Naive thymus-derived CD8-positive, alpha-beta T cell (primary cell): ENCODE results near the gene RNF148. TPM values are rescaled to one million over a fixed set of nuclear protein-coding genes. Genes with fewer than 3 reads are reported as not detected.

ENCODE experiments used
- ATAC-seq, 2 donors: fragments of 150-1000 bp; cut with Tn5 transposase in 1 of 2; sonication (Bioruptor Pico), chemical (Tn5 transposase) in 1 of 2; 1 replicate in 1 of 2; 2 replicates in 1 of 2; pipeline ENCODE4 v1.10.0; 2021; ENCODE audit warnings: mild to moderate bottlenecking in 2 of 2, moderate library complexity in 2 of 2
- POLR2A ChIA-PET: fragments of 350-600 bp; sonication (Branson Sonifier 250); formaldehyde crosslinking; loops from one replicate; lab custom pipeline; 2021; ENCODE audit warnings: antibody characterized with exemption; lab: Charles Lee
- DNase-seq, 10 donors: peaks; one replicate each; pipeline versions ENCODE4 v3.0.0 to v3.0.0-alpha.2; 2020 to 2022
- H3K27ac Mint-ChIP-seq, 10 donors: one replicate each; pipeline ENCODE4 v1.8.0; 2020 to 2022; ENCODE audit warnings: mild to moderate bottlenecking in 10 of 10, mixed read lengths in 10 of 10, moderate library complexity in 4 of 10, inconsistent platforms in 1 of 10
- H3K27me3 Mint-ChIP-seq, 5 donors: one replicate each; pipeline ENCODE4 v1.8.0; 2021 to 2022; ENCODE audit warnings: mixed read lengths in 5 of 5
- H3K36me3 Mint-ChIP-seq, 3 donors: one replicate each; pipeline ENCODE4 v1.8.0; 2020 to 2022; ENCODE audit warnings: mixed read lengths in 3 of 3, mild to moderate bottlenecking in 2 of 3, inconsistent platforms in 1 of 3
- H3K4me1 Mint-ChIP-seq, 4 donors: one replicate each; pipeline ENCODE4 v1.8.0; 2021 to 2022; ENCODE audit warnings: mixed read lengths in 4 of 4
- H3K4me3 Mint-ChIP-seq, 10 donors: one replicate each; pipeline ENCODE4 v1.8.0; 2020 to 2022; ENCODE audit warnings: mild to moderate bottlenecking in 10 of 10, mixed read lengths in 10 of 10, moderate library complexity in 6 of 10, inconsistent platforms in 1 of 10
- H3K9me3 Mint-ChIP-seq, 9 donors: one replicate each; pipeline ENCODE4 v1.8.0; 2020 to 2022; ENCODE audit warnings: mixed read lengths in 9 of 9, mild to moderate bottlenecking in 3 of 9, inconsistent platforms in 1 of 9, moderate library complexity in 1 of 9
- polyA plus RNA-seq, 3 donors: library from polyadenylated mRNA; unstranded; fragments of 300-500 nt; fragmentation: Illumina TruSeq; gene quantifications; one replicate each; pipeline ENCODE4 v1.2.3, GENCODE V29; 2021
- total RNA-seq, 8 experiments: library from RNA in 2 of 8; stranded (reverse) in 2 of 8; gene quantifications; one replicate each; pipeline ENCODE4 v1.2.3 and lab custom pipeline; 2021 to 2026

The RNF148 gene
- total and polyA plus RNA-seq, 5 experiments from 2014 or later: not detected

DNA sequence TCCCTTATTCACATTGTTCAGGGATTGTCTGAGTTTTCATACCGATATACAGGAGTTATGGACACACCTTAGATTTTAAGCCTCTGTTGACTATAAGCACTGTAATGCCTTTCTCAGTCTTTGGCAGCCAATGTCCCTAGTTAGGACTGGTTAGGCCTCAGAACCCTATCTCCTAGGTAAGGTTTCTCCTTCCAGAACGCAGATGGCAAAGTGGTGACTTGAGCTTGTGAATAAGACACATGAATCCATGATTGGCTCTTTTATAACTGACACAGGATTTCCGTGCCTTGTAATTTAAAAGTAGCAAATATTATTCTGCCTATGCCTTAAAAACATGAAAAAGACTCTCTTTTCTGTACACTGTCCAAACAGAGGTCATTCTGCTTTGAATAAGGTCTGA lies 12.5 kb upstream of the RNF148 start:
- DNase-seq: no peak
- no peak overlapping the region for H3K4me3 Mint-ChIP-seq
- H3K9me3 Mint-ChIP-seq: peaks cover 0 to 5% (median 2%) of the 10 kb centered on the region in 9 donors
- ATAC-seq: no peak
- no peaks in the 10 kb centered on the region for H3K4me1 Mint-ChIP-seq
- H3K36me3 Mint-ChIP-seq: no peaks in the 10 kb centered on the region
- no peak overlapping the region for H3K27ac Mint-ChIP-seq
- POLR2A ChIA-PET: no interaction called here
- peaks cover 0 to 2% (median 0%) of the 10 kb centered on the region in 5 donors for H3K27me3 Mint-ChIP-seq

DNA sequence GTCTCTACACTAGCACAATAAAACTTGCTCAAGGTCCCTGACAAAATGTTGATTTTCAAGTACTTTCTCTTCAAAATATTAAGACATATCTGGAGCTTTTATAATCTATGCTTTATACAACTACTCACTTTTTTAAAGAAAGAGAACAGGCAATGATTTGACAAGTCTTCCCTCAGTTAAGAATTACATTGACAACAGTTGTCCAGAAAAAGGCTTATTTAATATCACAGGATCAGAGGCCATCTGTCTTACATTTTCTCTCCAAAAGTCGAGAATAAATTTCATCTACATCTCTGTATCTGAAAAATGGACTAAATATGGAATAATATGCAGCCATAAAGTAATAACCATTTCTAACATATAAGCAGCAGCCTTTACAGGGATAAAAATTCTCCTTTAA lies 8.2 kb upstream of the RNF148 start:
- DNase-seq (no peak), ATAC-seq (no peak)
- POLR2A ChIA-PET: no interaction called here
- Mint-ChIP-seq H3K36me3 (no peaks in the 10 kb centered on the region), H3K9me3 (peaks cover 0 to 7% (median 2%) of the 10 kb centered on the region in 9 donors), H3K27ac (no peak overlapping the region), H3K4me3 (no peak overlapping the region), H3K27me3 (no peaks in the 10 kb centered on the region), H3K4me1 (no peaks in the 10 kb centered on the region)

DNA sequence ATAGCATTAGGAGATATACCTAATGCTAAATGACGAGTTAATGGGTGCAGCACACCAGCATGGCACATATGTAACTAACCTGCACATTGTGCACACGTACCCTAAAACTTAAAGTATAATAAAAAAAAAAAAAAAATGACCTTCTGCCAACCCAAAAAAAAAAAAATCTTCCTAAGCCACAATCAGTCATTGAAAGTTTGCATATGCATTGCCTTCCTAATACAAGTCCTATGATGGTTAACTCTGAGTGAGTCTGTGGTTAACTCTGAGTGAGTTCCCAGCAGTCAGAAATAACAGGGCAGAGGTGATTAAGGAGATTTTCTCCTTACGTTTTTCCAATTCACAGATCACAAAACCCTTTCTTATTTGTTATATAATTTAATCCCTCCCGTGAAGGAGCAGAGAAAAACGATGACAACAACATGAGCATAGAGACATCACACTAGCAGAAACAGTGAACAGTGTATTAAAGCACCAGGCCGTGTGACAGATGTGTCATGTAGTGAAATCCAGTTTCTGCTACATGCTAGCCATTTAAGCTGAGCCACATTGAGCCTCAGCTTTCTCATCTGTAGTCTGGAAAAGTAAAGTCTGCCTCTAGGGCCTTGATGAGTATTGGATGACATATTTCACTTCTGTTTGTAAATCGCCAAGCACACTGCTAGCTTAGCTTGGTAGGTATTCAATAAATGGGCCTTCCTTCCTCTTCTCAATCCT lies 7.4 kb upstream of the RNF148 start:
- H3K9me3 Mint-ChIP-seq: peaks cover 0 to 7% (median 2%) of the 10 kb centered on the region in 9 donors
- no peak overlapping the region for H3K27ac Mint-ChIP-seq
- DNase-seq (no peak), ATAC-seq (no peak)
- no peaks in the 10 kb centered on the region for H3K36me3 Mint-ChIP-seq
- POLR2A ChIA-PET: no interaction called here
- no peaks in the 10 kb centered on the region for H3K4me1 Mint-ChIP-seq
- H3K4me3 Mint-ChIP-seq: no peak overlapping the region
- no peaks in the 10 kb centered on the region for H3K27me3 Mint-ChIP-seq

DNA sequence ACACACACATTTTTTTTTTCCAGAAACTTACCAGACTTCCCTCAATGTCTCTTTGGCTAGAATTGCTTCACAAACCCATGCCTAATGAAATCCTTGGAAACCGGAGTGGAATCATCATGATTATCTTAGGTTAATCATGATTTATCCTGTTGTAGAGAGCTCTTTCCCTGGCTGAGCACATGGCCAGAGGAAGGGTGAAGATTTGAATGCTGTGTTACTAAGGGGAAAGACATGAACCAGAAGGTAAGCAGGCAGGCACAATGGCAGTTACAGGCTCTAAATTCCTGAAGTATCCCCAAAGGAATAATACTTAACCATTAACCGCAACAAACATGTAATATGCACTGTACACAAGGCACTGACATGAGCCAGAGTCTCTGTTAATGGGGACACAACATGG lies 4.1 kb upstream of the RNF148 start:
- H3K27me3 Mint-ChIP-seq: no peaks in the 10 kb centered on the region
- H3K4me1 Mint-ChIP-seq: no peaks in the 10 kb centered on the region
- H3K4me3 Mint-ChIP-seq: no peak overlapping the region
- no peak overlapping the region for H3K27ac Mint-ChIP-seq
- H3K9me3 Mint-ChIP-seq: peaks cover 2 to 15% (median 6%) of the 10 kb centered on the region in 9 donors
- POLR2A ChIA-PET: no interaction called here
- DNase-seq (no peak), ATAC-seq (no peak)
- no peaks in the 10 kb centered on the region for H3K36me3 Mint-ChIP-seq

DNA sequence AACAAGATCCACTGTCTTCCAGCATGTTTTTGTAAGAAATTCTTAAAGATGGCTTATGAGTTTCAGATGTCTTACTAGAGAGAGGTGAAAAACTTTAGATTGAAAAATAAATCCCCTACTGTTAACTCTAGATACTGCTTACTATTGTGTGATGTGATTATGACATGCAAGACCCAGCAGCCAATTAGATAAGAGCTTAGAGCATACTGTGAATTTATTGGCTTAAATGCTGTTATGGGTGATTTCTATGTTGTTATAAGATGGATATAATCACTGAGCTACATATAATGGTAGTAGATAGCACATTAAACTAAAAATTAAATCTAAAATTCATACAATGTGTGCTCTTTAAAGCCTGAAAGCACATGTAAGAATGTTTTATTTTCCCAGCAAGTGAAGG lies 3.7 kb downstream of the RNF148 start, which contains the start of gene RNF133:
TSS of gene RNF133 (minus strand) at position 101 of the 400 bp plus-strand sequence. CDS start 199 bp downstream, outside the sequence.
- POLR2A ChIA-PET: no interaction called here
- no peak within 1 kb of the TSS for H3K4me3 Mint-ChIP-seq

DNA sequence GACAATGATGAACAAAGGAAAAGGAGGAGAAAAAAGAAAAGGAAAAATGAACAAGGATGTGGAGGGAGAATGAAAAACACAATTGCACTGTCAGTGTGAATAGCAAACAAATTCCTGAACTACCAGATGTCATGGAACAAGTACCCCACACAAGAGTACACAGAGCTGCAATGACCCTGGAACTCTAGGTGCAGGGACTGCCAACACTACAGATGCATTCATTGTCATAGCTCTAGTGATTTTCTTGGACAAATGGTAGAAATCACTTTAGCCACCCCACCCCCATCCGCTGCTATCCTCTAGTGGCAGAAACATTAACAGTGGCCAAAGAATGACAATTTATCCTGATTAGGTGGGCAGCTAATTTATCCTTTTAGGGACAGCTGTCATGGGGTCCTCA lies 6.9 kb downstream of the RNF148 start:
- peaks cover 0 to 27% (median 9%) of the 10 kb centered on the region in 9 donors for H3K9me3 Mint-ChIP-seq
- ATAC-seq (no peak), DNase-seq (no peak)
- H3K4me3 Mint-ChIP-seq: no peak overlapping the region
- POLR2A ChIA-PET: no interaction called here
- H3K27ac Mint-ChIP-seq: no peak overlapping the region
- no peaks in the 10 kb centered on the region for H3K36me3 Mint-ChIP-seq
- H3K4me1 Mint-ChIP-seq: no peaks in the 10 kb centered on the region
- no peaks in the 10 kb centered on the region for H3K27me3 Mint-ChIP-seq

More for the DNA sequence above, 3.7 kb downstream of the RNF148 start, which contains the start of gene RNF133:
- DNase-seq (no peak), ATAC-seq (no peak)
- H3K36me3 Mint-ChIP-seq: no peaks in the 10 kb centered on the region
- no peaks in the 10 kb centered on the region for H3K27me3 Mint-ChIP-seq
- peaks cover 0 to 23% (median 6%) of the 10 kb centered on the region in 9 donors for H3K9me3 Mint-ChIP-seq
- no peak within 1 kb of the TSS for H3K27ac Mint-ChIP-seq
- H3K4me1 Mint-ChIP-seq: no peaks in the 10 kb centered on the region

DNA sequence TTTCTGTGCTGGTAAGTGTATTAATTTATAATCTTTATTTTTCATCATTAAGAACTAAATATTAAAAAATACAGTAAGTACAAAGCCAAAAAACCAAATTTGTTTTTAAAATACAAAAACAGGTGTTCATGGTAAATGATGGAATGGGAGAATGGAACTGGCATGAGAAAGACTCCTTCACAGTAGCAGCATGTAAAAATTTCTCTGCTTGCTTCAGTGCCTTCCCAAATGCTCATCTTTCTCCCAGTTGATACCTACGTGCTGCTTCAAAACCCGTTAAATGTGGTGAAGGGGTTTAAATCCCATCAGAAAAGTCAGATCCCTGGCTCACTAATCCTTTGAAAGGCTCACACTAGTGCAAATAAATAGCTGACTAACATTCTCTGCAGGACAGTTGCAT lies 8.0 kb downstream of the RNF148 start:
- Mint-ChIP-seq H3K27me3 (no peaks in the 10 kb centered on the region), H3K9me3 (peaks cover 0 to 27% (median 9%) of the 10 kb centered on the region in 9 donors), H3K4me1 (no peaks in the 10 kb centered on the region), H3K36me3 (no peaks in the 10 kb centered on the region), H3K4me3 (no peak overlapping the region), H3K27ac (no peak overlapping the region)
- DNase-seq (no peak), ATAC-seq (no peak)
- POLR2A ChIA-PET: no interaction called here

DNA sequence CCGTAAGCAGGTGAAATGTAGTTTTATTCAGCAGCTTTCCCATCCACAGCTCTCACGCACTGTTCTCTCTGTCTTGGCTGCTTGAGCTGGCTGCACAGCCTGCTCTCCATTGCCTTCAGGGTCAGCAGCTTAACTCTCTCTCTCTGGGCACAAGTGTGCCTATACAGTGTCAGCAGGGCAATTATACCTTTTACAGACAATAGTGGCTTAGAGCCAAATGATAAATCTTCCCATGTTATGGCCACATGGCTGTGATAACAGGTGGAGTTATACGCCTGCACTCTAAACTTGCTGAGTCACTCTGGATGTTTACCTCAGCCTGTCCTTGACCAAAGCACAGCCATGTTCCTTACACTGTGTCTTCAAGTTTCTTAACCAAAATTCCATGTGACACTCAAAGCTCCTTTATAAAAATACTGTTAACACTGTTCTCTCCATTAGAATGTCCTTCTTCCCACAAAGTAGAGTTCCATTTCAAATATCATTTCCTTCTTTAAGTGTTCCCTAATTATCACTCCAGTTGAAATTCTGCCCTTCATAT lies 9.9 kb downstream of the RNF148 start:
- Mint-ChIP-seq H3K27ac (no peak overlapping the region), H3K9me3 (peaks cover 0 to 19% (median 9%) of the 10 kb centered on the region in 9 donors), H3K27me3 (no peaks in the 10 kb centered on the region), H3K4me1 (no peaks in the 10 kb centered on the region), H3K36me3 (no peaks in the 10 kb centered on the region), H3K4me3 (no peak overlapping the region)
- POLR2A ChIA-PET: no interaction called here
- no peak for DNase-seq
- no peak for ATAC-seq

DNA sequence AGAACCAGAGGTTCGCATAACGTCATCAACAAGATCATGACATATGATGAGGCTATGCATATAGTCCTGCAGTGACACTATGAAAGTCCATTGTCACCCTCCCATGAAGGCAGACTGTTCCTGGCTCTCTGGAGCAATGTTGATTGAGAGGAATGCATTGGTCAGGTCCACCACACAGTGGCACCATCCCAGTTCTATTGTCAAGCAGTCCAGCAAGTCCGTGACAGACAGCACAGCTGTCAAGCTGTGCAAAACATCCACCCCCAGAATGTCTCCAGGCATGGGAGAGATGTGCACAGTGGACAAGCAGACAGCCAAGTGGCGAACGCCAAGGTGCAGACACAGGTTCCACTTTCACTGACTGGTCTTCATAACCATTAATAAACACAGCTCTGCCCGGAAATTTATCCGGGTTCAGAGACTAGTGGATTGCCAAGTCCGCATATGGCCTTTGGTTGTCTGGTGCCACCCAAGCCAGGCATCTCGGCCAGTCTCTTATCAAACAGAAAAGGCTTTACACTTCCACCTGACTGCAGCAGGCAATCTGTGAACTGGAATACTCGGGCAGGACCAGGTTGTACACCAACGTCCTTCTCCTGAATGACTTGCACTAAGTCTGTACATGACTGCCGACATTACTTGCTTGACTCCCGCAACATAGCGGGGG lies 11.0 kb downstream of the RNF148 start:
- Mint-ChIP-seq H3K4me1 (no peaks in the 10 kb centered on the region), H3K27ac (no peak overlapping the region), H3K9me3 (peaks cover 0 to 19% (median 9%) of the 10 kb centered on the region in 9 donors), H3K27me3 (no peaks in the 10 kb centered on the region), H3K36me3 (no peaks in the 10 kb centered on the region), H3K4me3 (no peak overlapping the region)
- DNase-seq (no peak), ATAC-seq (no peak)
- POLR2A ChIA-PET: no interaction called here

DNA sequence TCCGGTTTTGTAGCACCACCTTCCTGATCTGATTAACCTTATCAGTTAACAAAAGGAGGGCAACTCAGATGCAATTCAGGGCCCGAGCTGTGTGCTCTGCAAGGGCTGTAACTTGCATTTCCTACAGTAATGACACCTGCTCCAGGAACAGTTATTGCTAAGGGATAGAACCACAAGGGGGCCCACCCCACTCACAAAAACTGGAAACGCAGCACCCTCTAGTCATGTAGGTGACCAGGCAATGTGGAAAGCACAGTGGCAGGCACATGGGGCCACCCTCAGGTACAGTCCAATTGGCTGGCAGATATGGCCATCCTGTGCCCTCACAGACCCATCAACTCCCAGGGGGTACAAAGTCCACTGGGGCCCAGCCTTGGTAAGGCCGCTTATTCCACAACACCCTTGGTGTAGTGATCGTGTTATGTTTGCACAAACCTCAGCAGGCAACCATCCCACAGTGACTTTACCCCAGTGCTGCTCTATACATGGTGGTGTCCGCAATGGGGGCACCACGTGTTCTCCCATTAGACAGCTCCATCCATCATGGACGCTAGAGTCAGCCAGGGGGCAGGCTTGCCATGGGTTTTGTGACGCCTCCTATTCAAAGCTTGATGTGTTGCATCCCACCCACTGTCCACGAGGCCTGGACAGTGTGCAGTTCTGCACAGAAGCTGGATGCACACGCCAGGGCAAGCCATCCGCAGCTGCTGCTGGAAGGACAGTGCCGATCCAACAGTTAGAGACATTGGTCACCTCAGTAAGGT lies 13.2 kb downstream of the RNF148 start:
- peaks cover 0 to 19% (median 9%) of the 10 kb centered on the region in 9 donors for H3K9me3 Mint-ChIP-seq
- H3K4me3 Mint-ChIP-seq: no peak overlapping the region
- H3K4me1 Mint-ChIP-seq: no peaks in the 10 kb centered on the region
- DNase-seq: no peak
- POLR2A ChIA-PET: no interaction called here
- H3K27me3 Mint-ChIP-seq: no peaks in the 10 kb centered on the region
- ATAC-seq: no peak
- no peaks in the 10 kb centered on the region for H3K36me3 Mint-ChIP-seq
- no peak overlapping the region for H3K27ac Mint-ChIP-seq

DNA sequence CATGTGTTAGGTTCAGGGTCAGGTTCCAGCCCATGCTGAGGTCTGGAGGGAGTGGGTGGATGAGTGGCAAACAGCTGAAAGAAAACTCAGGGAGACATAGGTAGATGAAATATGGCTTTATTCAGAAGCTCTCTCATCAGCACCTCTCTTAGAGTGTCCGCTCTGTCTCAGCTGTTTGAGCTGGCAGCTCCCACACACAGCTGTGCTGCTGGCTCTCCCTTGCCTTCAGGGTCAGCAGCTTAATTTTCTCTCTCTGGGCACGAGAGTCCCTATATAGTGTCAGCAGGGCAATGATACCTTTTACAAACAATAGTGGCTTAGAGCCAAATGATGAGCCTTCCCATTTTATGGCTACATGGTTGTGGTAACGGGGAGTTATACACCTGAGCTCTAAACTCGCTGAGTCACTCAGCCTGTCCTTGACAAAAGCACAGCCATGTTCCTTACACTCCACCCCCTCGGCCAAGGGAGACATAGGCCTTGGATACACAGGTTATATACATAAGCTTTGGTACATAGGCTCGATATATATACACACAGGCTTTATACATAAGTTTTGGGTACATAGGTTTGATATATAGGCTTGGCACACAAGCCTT lies 14.2 kb downstream of the RNF148 start:
- Mint-ChIP-seq H3K9me3 (peaks cover 0 to 14% (median 6%) of the 10 kb centered on the region in 9 donors), H3K4me1 (no peaks in the 10 kb centered on the region), H3K27ac (no peak overlapping the region), H3K27me3 (no peaks in the 10 kb centered on the region), H3K36me3 (no peaks in the 10 kb centered on the region), H3K4me3 (no peak overlapping the region)
- POLR2A ChIA-PET: no interaction called here
- ATAC-seq: no peak
- DNase-seq: no peak

DNA sequence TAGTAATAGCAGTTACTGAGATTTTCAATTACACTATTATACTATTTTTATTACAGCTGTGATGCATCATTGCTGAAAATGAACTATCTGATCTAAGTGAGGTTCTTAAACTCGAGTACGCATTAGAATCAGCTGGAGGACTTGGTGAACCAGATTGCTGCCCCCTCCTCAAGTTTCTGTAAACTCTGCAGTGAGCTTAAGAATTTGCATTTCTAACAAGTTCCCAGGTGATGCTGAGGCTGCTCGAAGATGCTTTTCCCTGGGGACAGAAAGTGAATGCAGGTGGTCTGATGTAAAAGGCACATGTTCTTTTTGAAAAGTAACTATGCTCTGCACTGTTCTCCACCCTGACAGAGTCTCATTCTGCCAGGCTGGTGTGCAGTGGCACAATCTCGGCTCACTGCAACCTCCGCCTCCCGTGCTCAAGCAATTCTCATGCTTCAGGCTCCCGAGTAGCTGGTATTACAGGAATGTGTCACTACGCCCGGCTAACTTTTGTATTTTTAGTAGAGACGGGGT lies 16.3 kb downstream of the RNF148 start:
- ATAC-seq: no peak

More for the DNA sequence above, 16.3 kb downstream of the RNF148 start:
- Mint-ChIP-seq H3K27ac (no peak overlapping the region), H3K9me3 (peaks cover 0 to 5% (median 0%) of the 10 kb centered on the region in 9 donors), H3K27me3 (no peaks in the 10 kb centered on the region), H3K4me1 (no peaks in the 10 kb centered on the region), H3K4me3 (no peak overlapping the region), H3K36me3 (no peaks in the 10 kb centered on the region)
- DNase-seq: no peak
- POLR2A ChIA-PET: no interaction called here
